Endothelial cell (in vitro differentiated cells): Measurements from ENCODE around the gene ICAM2. TPM values are rescaled to one million over a fixed set of nuclear protein-coding genes. Genes with fewer than 3 reads are reported as not detected.

Source experiments
- DNase-seq: peaks from one replicate; pipeline ENCODE4 v3.0.0; 2021; ENCODE audit warnings: low spot score
- H3K27ac Mint-ChIP-seq: one replicate; pipeline ENCODE4 v1.8.0; 2021; ENCODE audit warnings: mixed read lengths, inconsistent platforms; ENCODE audit not compliant: unreplicated experiment
- H3K27me3 Mint-ChIP-seq: one replicate; pipeline ENCODE4 v1.8.0; 2021; ENCODE audit warnings: mild to moderate bottlenecking, moderate library complexity, mixed read lengths, inconsistent platforms; ENCODE audit not compliant: unreplicated experiment
- H3K36me3 Mint-ChIP-seq: one replicate; pipeline ENCODE4 v1.8.0; 2021; ENCODE audit warnings: mild to moderate bottlenecking, low read depth, mixed read lengths, inconsistent platforms; ENCODE audit not compliant: unreplicated experiment
- H3K4me1 Mint-ChIP-seq: one replicate; pipeline ENCODE4 v1.8.0; 2021; ENCODE audit warnings: mild to moderate bottlenecking, mixed read lengths, inconsistent platforms; ENCODE audit not compliant: unreplicated experiment
- H3K4me3 Mint-ChIP-seq: one replicate; pipeline ENCODE4 v1.8.0; 2021; ENCODE audit warnings: mild to moderate bottlenecking, mixed read lengths, inconsistent platforms; ENCODE audit not compliant: unreplicated experiment
- H3K9me3 Mint-ChIP-seq: one replicate; pipeline ENCODE4 v1.8.0; 2021; ENCODE audit warnings: mixed read lengths, inconsistent platforms; ENCODE audit not compliant: unreplicated experiment
- total RNA-seq: library from RNA; stranded (reverse); fragmentation: NEBNext Ultra II Directional; extraction: Animal tissue kit (Norgen Biotek cat#: 25700); gene quantifications from one replicate; pipeline ENCODE4 v1.2.1, GENCODE V29; 2021; ENCODE audit not compliant: unreplicated experiment
- TF ChIP-seq, protein P1 (sequence below): fragments of 200-600 bp; sonication (generic); IDR thresholded peaks from one replicate; pipeline ENCODE4 v1.5.0; 2021; ENCODE audit warnings: antibody characterized with exemption; ENCODE audit not compliant: unreplicated experiment

The ICAM2 gene
- total RNA-seq, 1 donor from 2014 or later, result 52.1 TPM

DNA sequence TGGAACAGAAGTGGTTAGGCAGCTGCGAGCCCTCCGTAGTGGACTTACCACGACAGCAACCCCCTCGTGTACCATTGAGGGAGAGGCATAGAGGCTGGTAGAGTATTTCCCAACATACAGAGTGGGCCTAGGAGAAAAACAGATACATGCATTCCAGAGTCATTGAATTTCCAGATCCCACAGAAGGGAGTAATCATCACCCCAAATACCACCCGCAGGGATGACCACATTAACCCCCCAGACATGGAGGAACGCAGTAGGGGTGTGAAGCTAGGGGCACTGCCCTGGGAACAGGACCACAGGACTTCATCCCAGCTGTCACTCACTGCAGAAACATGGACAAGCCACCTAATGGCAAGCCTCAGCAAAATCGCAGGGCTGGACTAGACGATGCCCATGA lies 44.7 kb upstream of the ICAM2 start:
- Mint-ChIP-seq H3K4me1 (peaks cover 24% of the 10 kb centered on the region), H3K36me3 (peaks cover 53% of the 10 kb centered on the region), H3K9me3 (peaks cover 8% of the 10 kb centered on the region), H3K4me3 (no peak overlapping the region), H3K27me3 (peaks cover 4% of the 10 kb centered on the region), H3K27ac (no peak overlapping the region)
- TF ChIP-seq, protein P1, sequence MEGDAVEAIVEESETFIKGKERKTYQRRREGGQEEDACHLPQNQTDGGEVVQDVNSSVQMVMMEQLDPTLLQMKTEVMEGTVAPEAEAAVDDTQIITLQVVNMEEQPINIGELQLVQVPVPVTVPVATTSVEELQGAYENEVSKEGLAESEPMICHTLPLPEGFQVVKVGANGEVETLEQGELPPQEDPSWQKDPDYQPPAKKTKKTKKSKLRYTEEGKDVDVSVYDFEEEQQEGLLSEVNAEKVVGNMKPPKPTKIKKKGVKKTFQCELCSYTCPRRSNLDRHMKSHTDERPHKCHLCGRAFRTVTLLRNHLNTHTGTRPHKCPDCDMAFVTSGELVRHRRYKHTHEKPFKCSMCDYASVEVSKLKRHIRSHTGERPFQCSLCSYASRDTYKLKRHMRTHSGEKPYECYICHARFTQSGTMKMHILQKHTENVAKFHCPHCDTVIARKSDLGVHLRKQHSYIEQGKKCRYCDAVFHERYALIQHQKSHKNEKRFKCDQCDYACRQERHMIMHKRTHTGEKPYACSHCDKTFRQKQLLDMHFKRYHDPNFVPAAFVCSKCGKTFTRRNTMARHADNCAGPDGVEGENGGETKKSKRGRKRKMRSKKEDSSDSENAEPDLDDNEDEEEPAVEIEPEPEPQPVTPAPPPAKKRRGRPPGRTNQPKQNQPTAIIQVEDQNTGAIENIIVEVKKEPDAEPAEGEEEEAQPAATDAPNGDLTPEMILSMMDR, result no peak
- DNase-seq, result no peak

- Mint-ChIP-seq H3K4me3 (peak overlapping the region; percentile 0), H3K27me3 (peaks cover 6% of the 10 kb centered on the region), H3K9me3 (no peaks in the 10 kb centered on the region), H3K4me1 (peaks cover 32% of the 10 kb centered on the region), H3K27ac (peak overlapping the region; percentile 4), H3K36me3 (peaks cover 52% of the 10 kb centered on the region)
- no peak for DNase-seq
- TF ChIP-seq, protein P1, result no peak
Observed at GRCh38 chr17:64064331-64064730, 43.9 kb upstream of the ICAM2 start.

DNA sequence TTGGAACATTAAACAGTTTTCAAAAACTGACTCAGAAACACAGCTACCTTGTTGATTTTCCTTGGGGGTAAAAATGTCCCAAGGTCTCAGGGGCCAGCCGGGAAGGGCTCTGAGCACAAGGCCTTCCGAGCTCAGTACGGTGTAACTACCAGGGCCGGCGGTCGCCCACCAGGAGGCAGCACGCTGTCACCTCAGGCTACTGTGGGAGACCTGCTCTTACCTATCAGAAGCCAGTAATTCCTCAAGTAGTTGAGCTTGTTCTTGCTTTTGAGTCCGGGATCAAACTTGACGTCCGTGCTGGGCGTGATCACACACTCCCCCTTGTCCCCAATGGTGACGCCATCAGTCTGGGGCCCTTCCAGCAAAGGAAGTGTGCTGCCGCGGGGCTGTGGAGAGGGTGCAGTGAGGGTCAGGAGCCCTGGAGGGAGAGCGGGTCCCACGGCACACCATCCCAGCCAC lies 43.4 kb upstream of the ICAM2 start:
- DNase-seq, result peak; percentile 78
- H3K9me3 Mint-ChIP-seq, result no peaks in the 10 kb centered on the region
- no peak overlapping the region for H3K4me3 Mint-ChIP-seq
- H3K27ac Mint-ChIP-seq, result no peak overlapping the region
- TF ChIP-seq, protein P1, result peak; percentile 57
- peaks cover 37% of the 10 kb centered on the region for H3K4me1 Mint-ChIP-seq
- peaks cover 48% of the 10 kb centered on the region for H3K36me3 Mint-ChIP-seq
- H3K27me3 Mint-ChIP-seq, result peaks cover 6% of the 10 kb centered on the region

GRCh38 chr17:64063088-64063487 lies 42.7 kb upstream of the ICAM2 start:
- TF ChIP-seq, protein P1, result no peak
- no peak overlapping the region for H3K4me3 Mint-ChIP-seq
- no peaks in the 10 kb centered on the region for H3K9me3 Mint-ChIP-seq
- peaks cover 47% of the 10 kb centered on the region for H3K36me3 Mint-ChIP-seq
- H3K4me1 Mint-ChIP-seq, result peaks cover 43% of the 10 kb centered on the region
- H3K27ac Mint-ChIP-seq, result no peak overlapping the region
- H3K27me3 Mint-ChIP-seq, result peaks cover 6% of the 10 kb centered on the region
- DNase-seq, result no peak

DNA sequence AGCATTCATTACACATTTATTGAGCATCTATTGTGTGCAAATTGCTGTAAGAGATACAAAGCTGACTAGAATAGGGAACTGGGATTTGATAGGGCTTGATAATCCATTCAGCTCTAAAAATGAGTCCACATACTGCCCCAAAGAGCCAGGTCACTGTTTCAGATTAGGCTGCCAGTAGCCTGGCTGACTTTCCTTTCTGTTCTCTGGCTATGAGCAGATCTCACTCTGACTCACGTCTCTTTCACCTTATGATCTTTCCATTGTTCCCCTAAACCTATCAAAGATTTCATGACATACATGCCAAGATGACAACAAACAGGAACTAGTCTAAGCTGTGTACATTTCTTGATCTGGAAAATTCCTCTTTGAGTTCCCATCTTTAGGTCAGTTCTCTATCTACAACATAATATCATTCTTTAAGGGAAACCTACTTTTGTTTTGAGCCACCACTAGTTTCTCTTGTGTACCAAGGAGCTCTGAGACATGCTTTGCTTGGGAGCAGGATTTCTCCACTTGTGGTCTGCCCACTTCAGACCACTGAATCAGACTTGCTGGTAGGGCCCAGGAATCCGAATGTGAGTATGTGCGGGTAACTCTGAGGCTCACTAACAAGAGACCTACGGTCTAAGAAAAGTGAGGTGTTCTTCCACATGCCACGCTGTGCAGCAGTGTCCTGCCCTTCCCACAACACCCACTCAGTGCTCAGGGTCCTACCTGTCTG lies 40.9 kb upstream of the ICAM2 start:
- peaks cover 49% of the 10 kb centered on the region for H3K4me1 Mint-ChIP-seq
- no peaks in the 10 kb centered on the region for H3K9me3 Mint-ChIP-seq
- H3K27ac Mint-ChIP-seq, result peak overlapping the region; percentile 94
- no peak for DNase-seq
- TF ChIP-seq, protein P1, result no peak
- H3K36me3 Mint-ChIP-seq, result peaks cover 47% of the 10 kb centered on the region
- H3K27me3 Mint-ChIP-seq, result peaks cover 6% of the 10 kb centered on the region
- H3K4me3 Mint-ChIP-seq, result no peak overlapping the region
